Measurements from ENCODE around the gene KRTAP4-2. TPM values are rescaled to one million over a fixed set of nuclear protein-coding genes. Genes with fewer than 3 reads are reported as not detected.
"Not testable (repeated sequence)": the region's sequence is repeated elsewhere in the genome, so short reads cannot be mapped to it uniquely, and the experiment has no call there.

Gene KRTAP4-2
- polyA plus RNA-seq, 1 donor, result not detected

DNA sequence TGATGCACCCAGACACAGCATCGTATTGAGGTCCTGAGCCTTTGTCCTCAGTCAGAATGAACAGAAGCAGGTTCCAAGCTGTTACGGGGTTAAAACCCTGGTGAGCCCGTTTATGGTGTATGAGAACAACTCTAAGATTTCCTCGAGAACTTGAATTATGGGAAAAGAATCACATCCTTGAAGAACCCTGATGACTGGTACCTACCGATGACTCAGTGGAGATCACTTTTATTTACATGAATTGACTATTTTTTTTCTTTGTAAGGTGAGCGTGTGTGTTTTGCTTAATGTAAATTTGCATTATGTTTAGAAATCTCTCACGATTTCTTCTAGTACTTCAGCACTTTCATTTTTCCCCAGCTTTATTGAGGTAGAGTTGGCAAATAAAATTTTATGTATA is 14.2 kb downstream of the KRTAP4-2 start:
- no peak for DNase-seq

DNA sequence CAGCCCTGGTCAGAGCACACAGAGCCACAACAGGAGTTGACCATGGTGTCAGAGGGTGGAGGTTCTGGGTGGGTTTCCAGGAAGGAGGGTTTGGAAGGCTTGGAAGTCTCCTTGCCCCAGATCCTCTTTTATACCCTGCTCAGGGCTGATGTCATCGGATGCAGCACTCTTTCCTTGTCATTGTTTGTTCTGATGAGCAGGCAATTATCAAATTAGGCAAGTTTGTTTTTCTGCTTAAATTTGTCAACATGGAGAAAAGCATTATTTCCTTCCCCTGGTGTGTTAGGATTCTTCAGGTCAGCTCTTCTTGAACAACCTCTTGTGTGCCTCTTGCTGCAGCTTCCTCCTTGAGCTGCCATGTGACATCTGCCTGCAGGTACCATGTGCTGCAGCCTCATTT is 17.4 kb downstream of the KRTAP4-2 start, which contains the start of gene KRTAP4-4:
Gene KRTAP4-4, minus strand, starts transcription at position 101 of the 400 bp plus-strand sequence. Its CDS starts 57 bp downstream, at position 44.
- no peak for DNase-seq

DNA sequence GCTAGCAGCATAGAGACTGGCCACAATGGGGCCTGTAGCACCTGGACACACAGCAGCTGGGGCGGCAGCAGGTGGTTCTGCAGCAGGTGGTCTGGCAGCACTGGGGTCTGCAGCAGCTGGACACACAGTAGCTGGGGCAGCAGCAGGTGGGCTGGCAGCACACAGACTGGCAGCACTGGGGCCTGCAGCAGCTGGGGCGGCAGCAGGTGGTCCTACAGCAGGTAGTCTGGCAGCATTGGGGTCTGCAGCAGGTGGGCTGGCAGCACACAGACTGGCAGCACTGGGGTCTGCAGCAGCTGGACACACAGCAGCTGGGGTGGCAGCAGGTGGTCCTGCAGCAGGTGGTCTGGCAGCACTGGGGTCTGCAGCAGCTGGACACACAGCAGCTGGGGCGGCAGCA is 17.8 kb downstream of the KRTAP4-2 start:
- DNase-seq, result not testable (repeated sequence)

DNA sequence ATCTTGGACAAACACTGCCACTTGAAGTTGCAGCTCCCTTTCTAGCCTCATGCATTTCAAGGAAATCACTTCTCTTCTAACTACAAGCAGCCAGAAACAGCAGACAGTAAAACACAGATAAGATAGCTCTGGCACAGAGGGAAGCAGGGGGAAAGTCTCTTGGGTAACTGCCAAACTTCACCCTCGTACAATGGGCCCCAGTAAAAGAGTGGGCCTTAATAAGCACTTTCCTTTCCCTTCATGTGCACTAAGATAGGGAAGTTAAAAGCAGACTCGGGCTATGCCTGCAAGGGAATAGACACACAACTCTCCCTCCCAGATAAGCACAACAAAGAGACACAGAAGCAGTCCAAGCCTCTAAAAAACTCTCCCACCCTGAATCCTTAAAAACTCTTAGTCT is 24.2 kb downstream of the KRTAP4-2 start:
- DNase-seq, result no peak

DNA sequence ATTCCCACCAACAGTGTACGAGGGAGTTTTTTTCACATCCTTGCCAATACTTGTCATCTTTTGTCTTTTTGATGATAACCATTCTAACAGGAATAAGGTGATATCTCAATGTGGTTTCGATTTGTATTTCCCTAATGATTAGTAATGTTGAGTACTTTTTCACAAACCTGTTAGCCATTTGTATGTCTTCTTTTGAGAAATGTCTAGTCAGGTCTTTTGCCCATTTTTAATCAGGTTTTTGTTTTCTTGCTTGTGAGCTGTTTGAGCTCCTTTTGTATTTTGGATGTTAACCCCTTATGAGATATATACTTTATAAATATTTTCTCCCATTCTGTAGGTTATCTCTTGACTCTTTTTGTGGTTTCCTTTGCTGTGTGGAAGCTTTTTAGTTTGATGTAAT is 26.5 kb downstream of the KRTAP4-2 start:
- DNase-seq, result no peak

DNA sequence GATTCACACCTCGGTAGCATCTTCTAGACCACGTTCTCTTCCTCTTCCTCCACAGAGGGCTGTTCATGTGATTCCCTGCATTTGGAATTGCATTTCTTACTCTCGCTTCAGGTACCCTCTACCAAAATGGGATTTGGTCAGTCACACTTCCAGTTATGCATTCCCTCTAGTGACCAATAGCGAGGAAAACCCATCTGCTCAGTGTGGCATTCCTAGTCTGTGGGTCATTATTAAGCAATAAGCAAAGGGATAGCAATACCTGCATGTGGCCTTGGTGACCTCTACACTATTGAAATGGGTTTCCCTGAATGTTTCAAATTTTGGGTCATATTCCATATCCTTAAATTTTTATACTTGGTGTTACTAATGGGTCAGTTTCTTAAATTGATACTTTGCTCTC is 28.0 kb downstream of the KRTAP4-2 start:
- no peak for DNase-seq

DNA sequence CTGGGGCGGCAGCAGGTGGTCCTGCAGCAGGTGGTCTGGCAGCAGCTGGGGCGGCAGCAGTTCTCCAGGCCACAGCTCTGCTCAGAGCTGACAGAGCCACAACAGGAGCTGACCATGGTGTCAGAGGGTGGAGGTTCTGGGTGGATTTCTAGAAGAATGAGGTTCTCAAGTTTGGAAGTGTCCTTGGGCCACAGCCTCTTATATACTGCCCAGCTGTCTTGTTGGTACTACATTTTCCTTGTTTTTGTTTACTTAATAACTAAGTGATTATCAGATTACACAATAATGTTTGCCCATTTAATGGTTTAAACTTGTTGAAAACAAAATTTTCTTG is 28.4 kb downstream of the KRTAP4-2 start, which contains the start of gene KRTAP4-5:
Gene KRTAP4-5, minus strand, starts transcription at position 174 of the 334 bp plus-strand sequence. Its CDS starts 58 bp downstream, at position 116.
- no peak for DNase-seq

DNA sequence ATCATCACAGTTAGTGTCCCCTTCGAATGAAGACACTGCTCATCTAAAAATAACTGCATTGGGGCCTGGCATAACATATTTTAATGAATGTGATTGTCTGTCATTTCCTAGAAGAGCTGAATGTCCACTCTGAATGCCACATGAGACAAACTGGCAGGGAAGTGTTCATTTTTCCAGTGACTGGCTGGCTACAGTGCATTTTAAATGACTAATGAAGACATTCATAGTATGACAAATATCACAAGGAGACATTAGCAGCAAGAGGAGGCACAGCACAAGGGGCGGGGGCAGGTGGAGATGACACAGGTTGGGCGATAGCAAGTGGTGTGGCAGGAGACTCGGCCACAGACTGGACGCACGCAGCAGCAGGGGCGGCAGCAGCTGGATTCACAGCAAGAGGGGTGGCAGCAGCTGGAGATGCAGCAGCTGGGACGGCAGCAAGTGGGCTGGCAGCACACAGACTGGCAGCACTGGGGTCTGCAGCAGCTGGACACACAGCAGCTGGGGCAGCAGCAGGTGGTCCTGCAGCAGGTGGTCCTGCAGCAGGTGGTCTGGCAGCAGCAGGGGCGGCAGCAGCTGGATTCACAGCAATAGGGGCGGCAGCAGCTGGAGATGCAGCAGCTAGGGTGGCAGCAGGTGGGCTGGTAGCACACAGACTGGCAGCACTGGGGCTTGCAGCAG is 28.9 kb downstream of the KRTAP4-2 start:
- not testable (repeated sequence) for DNase-seq

DNA sequence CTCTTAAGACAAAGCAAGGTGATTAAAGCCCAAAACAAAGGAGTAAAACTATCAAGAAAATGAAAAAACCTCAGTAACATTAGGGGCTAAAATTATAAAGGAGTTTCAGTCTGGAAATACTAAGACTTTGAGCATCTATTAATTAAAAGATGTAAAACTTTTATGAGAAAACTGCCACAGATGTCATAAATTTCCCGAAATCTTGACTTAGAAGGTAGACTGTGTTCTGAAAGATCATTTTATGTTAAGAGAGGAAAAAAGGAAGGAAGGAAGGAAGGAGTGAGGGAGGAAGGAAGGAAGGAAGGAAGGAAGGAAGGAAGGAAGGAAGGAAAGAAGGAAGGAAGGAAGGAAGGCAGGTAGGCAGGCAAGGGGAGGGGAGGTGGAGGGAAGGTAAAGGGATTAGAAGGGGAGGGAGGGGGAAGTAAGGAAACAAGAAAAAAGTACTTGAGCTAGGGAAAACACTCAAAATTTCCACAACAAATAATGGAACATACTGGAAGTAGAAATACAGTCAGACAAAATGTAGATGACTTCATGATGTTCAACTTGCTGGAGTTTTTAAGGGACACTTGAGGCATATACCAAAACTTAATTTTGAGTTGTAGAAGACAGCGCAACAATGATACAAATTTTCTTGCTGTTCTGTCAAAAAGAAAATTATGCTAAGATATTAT is 30.4 kb downstream of the KRTAP4-2 start:
- DNase-seq, result no peak

DNA sequence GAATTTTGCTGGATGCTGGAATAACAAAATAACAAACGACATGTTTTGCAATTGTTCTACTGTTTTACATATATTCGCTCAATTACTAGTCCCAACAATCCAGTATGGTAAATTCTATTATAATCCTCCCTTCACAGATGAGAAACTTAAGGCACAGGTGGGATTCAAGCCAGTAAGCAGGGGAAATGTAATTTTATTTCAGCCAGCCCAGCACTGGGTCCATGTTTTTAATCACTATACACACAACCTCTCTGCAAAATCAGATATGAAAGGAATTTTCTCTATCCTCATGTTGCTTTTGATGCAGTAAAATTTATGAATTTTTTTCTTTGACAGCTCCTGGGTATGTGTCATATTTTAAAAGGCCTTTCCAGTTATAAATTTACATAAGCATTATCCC is 32.8 kb downstream of the KRTAP4-2 start:
- no peak for DNase-seq

DNA sequence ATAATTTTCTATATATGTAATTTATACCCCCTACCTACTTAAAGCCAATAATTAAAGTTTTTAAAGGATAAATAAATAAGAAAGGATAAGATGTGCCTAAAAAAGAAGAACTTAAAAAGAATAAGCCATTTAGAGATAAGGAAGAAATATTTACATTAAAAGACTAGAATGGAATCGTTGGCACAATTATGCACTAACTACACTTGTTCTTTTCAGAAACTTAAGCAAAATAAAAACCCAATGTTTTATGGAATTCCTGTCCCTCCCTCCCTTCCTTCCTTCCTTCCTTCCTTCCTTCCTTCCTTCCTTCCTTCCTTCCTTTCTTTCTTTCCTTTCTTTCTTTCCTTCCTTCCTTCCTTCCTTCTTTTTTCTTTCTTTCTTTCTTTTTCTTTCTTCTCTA is 33.2 kb downstream of the KRTAP4-2 start:
- no peak for DNase-seq

DNA sequence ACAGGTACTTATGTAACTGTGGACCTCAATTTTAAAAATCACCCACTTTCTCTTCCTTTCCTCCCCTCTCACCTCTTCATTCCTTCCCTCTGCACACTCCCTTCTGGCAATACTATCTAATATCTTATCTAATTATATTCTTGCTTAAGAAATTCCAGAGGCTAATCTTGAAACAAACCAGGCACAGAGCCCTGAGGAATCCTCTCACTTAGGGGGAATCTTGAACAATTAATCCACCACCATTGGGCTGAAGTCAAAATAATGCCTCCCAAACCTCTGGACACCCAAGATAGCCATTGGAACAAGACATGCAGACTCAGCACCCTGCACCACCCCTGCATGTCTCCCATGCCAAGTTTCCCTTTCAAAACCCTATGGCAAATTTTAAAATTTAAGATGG is 36.7 kb downstream of the KRTAP4-2 start:
- no peak for DNase-seq

DNA sequence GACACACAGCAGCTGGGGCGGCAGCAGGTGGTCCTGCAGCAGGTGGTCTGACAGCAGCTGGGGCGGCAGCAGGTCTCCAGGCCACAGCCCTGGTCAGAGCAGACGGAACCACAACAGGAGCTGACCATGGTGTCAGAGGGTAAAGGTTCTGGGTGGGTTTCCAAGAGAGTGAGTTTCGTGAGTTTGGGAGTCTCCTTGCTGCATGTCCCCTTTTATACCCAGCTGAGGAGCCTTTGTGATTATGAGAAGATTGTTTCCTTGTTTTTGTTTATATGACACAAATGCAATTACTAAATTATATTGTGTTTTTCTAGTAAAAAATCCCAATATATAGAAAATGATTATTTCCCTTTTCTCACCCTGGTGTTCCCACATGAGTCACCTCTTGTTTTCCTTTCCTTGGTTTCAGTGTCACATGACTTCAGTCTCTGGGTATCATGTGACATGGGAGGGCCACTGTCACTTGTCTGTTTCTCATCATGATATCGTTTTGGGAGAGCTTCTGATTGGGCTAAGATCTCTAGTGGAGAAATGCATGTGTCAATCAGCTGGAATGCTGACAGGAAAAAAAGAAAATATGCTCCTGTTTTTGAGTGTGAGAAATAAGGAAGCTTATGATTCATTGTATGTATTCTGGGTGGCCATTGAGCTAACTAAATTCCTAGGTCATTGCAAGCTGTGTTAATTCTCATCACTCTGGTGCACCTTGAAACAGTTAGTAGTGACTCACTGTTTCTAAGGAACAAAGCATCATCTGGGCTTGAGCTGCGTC is 37.5 kb downstream of the KRTAP4-2 start, which contains the start of gene KRTAP4-6:
Gene KRTAP4-6, minus strand, starts transcription at position 185 of the 772 bp plus-strand sequence. Its CDS starts 57 bp downstream, at position 128.
- no peak for DNase-seq

DNA sequence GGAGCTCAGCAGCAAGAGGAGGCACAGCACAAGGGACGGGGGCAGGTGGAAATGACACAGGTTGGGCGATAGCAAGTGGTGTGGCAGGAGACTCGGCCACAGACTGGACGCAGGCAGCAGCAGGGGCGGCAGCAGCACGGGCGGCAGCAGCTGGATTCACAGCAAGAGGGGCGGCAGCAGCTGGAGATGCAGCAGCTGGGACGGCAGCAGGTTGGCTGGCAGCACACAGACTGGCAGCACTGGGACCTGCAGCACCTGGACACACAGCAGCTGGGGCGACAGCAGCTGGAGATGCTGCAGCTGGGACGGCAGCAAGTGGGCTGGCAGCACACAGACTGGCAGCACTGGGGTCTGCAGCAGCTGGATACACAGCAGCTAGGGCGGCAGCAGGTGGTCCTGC is 38.2 kb downstream of the KRTAP4-2 start:
- DNase-seq, result not testable (repeated sequence)

DNA sequence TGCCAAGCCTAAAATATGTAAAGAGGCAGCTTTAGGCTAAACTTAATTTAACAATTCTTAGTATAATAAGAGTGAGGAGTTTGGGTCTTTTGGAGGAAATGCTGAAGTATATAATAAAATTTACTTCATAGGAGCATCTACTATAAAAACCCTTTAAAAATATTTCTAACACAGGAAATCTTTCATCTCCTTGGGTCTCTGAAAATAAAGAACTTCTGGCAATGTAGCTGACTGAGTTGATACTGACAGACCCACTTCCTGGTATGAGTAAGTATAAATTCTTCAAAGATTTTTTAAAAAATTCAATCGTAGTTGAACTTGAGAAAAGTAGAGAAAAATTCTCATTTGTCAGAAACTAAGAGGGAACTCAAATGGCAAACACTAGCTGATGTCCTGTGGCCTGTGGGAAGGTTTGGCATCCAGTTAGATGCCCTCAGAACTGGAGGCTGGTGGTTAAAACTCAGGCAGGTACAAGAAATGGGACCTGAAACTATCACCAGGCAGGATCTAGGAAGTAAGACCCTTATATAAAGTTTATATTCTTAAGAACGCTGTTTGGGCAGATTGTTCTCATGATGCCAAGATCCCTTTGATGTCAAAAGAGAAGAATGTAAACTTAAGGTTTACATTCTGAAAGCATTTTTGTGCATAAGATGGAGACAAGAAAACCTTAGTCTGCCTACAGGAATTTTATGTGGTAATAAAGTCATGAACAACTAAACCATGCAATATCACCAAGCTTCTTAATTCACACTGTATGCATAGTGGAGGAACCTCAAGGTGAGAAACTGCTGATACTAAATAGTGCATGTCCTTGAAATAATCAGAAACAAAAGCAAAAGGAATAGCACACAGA is 43.9 kb downstream of the KRTAP4-2 start:
- no peak for DNase-seq

DNA sequence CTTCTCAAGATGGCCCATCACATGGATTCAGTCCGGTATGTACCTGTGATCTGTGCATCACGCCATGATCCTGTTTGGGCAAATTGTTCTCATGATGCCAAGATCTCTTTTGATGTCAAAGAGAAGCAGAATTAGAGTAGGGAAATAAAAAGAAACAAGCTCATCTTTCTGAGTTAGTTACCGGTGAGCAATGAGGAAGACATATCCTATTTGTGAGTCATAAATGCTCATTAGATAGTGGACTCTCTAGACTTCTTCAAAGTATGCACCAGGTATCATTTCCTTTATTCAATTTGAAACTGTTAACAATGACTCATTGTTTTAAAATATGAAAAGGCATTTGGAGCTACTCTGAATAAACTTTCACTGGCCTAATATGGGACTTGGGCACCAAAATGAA is 46.0 kb downstream of the KRTAP4-2 start:
- no peak for DNase-seq

Other genes starting within 250 kb of the KRTAP4-2 start
- gene KRT23, start 240.6 kb downstream of the KRTAP4-2 start, polyA plus RNA-seq (ENCODE audit: insufficient read length), result 1.1 TPM
- gene KRT39, start 211.3 kb downstream of the KRTAP4-2 start, polyA plus RNA-seq (ENCODE audit: insufficient read length), result not detected
- gene KRT40, start 193.9 kb downstream of the KRTAP4-2 start, polyA plus RNA-seq (ENCODE audit: insufficient read length), result not detected
- not detected for gene KRTAP3-3, start 184.1 kb downstream of the KRTAP4-2 start, polyA plus RNA-seq (ENCODE audit: insufficient read length)
- gene KRTAP3-2, start 178.3 kb downstream of the KRTAP4-2 start, polyA plus RNA-seq (ENCODE audit: insufficient read length), result not detected
- gene KRTAP3-1, start 169.1 kb downstream of the KRTAP4-2 start, polyA plus RNA-seq (ENCODE audit: insufficient read length), result not detected
- gene KRTAP1-5, start 151.0 kb downstream of the KRTAP4-2 start, polyA plus RNA-seq (ENCODE audit: insufficient read length), result not detected
- gene KRTAP1-4, start 148.0 kb downstream of the KRTAP4-2 start, polyA plus RNA-seq (ENCODE audit: insufficient read length), result not detected
- gene KRTAP1-3, start 143.3 kb downstream of the KRTAP4-2 start, polyA plus RNA-seq (ENCODE audit: insufficient read length), result not detected
- not detected for gene KRTAP1-1, start 136.8 kb downstream of the KRTAP4-2 start, polyA plus RNA-seq (ENCODE audit: insufficient read length)
- gene KRTAP2-1, start 130.9 kb downstream of the KRTAP4-2 start, polyA plus RNA-seq (ENCODE audit: insufficient read length), result not detected
- gene KRTAP2-2, start 123.0 kb downstream of the KRTAP4-2 start, polyA plus RNA-seq (ENCODE audit: insufficient read length), result not detected
- not detected for gene KRTAP2-3, start 118.1 kb downstream of the KRTAP4-2 start, polyA plus RNA-seq (ENCODE audit: insufficient read length)
- gene KRTAP2-4, start 112.3 kb downstream of the KRTAP4-2 start, polyA plus RNA-seq (ENCODE audit: insufficient read length), result not detected
- gene KRTAP4-7, start 94.1 kb downstream of the KRTAP4-2 start, polyA plus RNA-seq (ENCODE audit: insufficient read length), result not detected
- gene KRTAP4-8, start 80.1 kb downstream of the KRTAP4-2 start, polyA plus RNA-seq (ENCODE audit: insufficient read length), result not detected
- gene KRTAP4-16, start 76.0 kb downstream of the KRTAP4-2 start, polyA plus RNA-seq (ENCODE audit: insufficient read length), result not detected
- gene KRTAP4-9, start 72.8 kb downstream of the KRTAP4-2 start, polyA plus RNA-seq (ENCODE audit: insufficient read length), result not detected
- not detected for gene KRTAP4-11, start 59.8 kb downstream of the KRTAP4-2 start, polyA plus RNA-seq (ENCODE audit: insufficient read length)
- gene KRTAP4-12, start 54.0 kb downstream of the KRTAP4-2 start, polyA plus RNA-seq (ENCODE audit: insufficient read length), result not detected
- not detected for gene KRTAP4-6, start 37.7 kb downstream of the KRTAP4-2 start, polyA plus RNA-seq (ENCODE audit: insufficient read length)
- gene KRTAP4-5, start 28.4 kb downstream of the KRTAP4-2 start, polyA plus RNA-seq (ENCODE audit: insufficient read length), result not detected
- not detected for gene KRTAP4-4, start 17.5 kb downstream of the KRTAP4-2 start, polyA plus RNA-seq (ENCODE audit: insufficient read length)
- not detected for gene KRTAP4-3, start 10.0 kb downstream of the KRTAP4-2 start, polyA plus RNA-seq (ENCODE audit: insufficient read length)
- not detected for gene KRTAP4-1, start 6.7 kb upstream of the KRTAP4-2 start, polyA plus RNA-seq (ENCODE audit: insufficient read length)
- not detected for gene KRTAP9-1, start 11.7 kb upstream of the KRTAP4-2 start, polyA plus RNA-seq (ENCODE audit: insufficient read length)
- gene KRTAP9-2, start 48.4 kb upstream of the KRTAP4-2 start, polyA plus RNA-seq (ENCODE audit: insufficient read length), result not detected
- not detected for gene KRTAP9-3, start 54.2 kb upstream of the KRTAP4-2 start, polyA plus RNA-seq (ENCODE audit: insufficient read length)
- gene KRTAP9-8, start 59.8 kb upstream of the KRTAP4-2 start, polyA plus RNA-seq (ENCODE audit: insufficient read length), result not detected
- not detected for gene KRTAP9-4, start 71.5 kb upstream of the KRTAP4-2 start, polyA plus RNA-seq (ENCODE audit: insufficient read length)
- not detected for gene KRTAP9-9, start 77.2 kb upstream of the KRTAP4-2 start, polyA plus RNA-seq (ENCODE audit: insufficient read length)
- gene KRTAP9-6, start 87.2 kb upstream of the KRTAP4-2 start, polyA plus RNA-seq (ENCODE audit: insufficient read length), result 0.42 TPM
- not detected for gene KRTAP9-7, start 97.5 kb upstream of the KRTAP4-2 start, polyA plus RNA-seq (ENCODE audit: insufficient read length)
- not detected for gene KRTAP29-1, start 124.6 kb upstream of the KRTAP4-2 start, polyA plus RNA-seq (ENCODE audit: insufficient read length)
- gene KRTAP16-1, start 131.1 kb upstream of the KRTAP4-2 start, polyA plus RNA-seq (ENCODE audit: insufficient read length), result not detected
- not detected for gene KRTAP17-1, start 137.5 kb upstream of the KRTAP4-2 start, polyA plus RNA-seq (ENCODE audit: insufficient read length)
- gene KRT33A, start 172.6 kb upstream of the KRTAP4-2 start, polyA plus RNA-seq (ENCODE audit: insufficient read length), result not detected
- not detected for gene KRT33B, start 191.6 kb upstream of the KRTAP4-2 start, polyA plus RNA-seq (ENCODE audit: insufficient read length)
- not detected for gene KRT34, start 204.1 kb upstream of the KRTAP4-2 start, polyA plus RNA-seq (ENCODE audit: insufficient read length)
- not detected for gene KRT31, start 219.4 kb upstream of the KRTAP4-2 start, polyA plus RNA-seq (ENCODE audit: insufficient read length)
- not detected for gene KRT37, start 246.4 kb upstream of the KRTAP4-2 start, polyA plus RNA-seq (ENCODE audit: insufficient read length)